Small intestine (tissue), 16 donors: ENCODE data around the gene LILRB3. TPM values are rescaled to one million over a fixed set of nuclear protein-coding genes. Genes with fewer than 3 reads are reported as not detected.
"Not testable (repeated sequence)": the region's sequence is repeated elsewhere in the genome, so short reads cannot be mapped to it uniquely, and the experiment has no call there.

ENCODE experiments used
- DNase-seq, 2 donors: peaks; one replicate each; pipeline versions ENCODE4 v3.0.0 to v3.0.0-alpha.2; 2013
- FAIRE-seq: peaks from 2 replicates; lab custom pipeline; 2012; peaks lifted over from hg19 to GRCh38; lab: Jason Lieb, UNC
- H3K27ac ChIP-seq, 3 donors: one replicate each; pipeline ENCODE4 v1.5.1; 2013; ENCODE audit warnings: low read length in 2 of 3, mild to moderate bottlenecking in 2 of 3, control low read depth in 1 of 3, inconsistent platforms in 1 of 3, low read depth in 1 of 3, moderate library complexity in 1 of 3
- H3K27me3 ChIP-seq, 3 donors: one replicate each; pipeline ENCODE4 v1.6.1; 2013; ENCODE audit warnings: low read length in 3 of 3, inconsistent platforms in 1 of 3; ENCODE audit not compliant: control insufficient read depth in 3 of 3, insufficient read depth in 3 of 3
- H3K36me3 ChIP-seq, 3 donors: one replicate each; pipeline ENCODE4 v1.6.1; 2013; ENCODE audit warnings: low read length in 3 of 3, inconsistent platforms in 1 of 3, low read depth in 1 of 3, mild to moderate bottlenecking in 1 of 3, moderate library complexity in 1 of 3; ENCODE audit not compliant: control insufficient read depth in 3 of 3, insufficient read depth in 2 of 3
- H3K4me1 ChIP-seq, 3 donors: one replicate each; pipeline ENCODE4 v1.6.1; 2013; ENCODE audit warnings: low read length in 2 of 3, inconsistent platforms in 1 of 3, low read depth in 1 of 3, mild to moderate bottlenecking in 1 of 3, moderate library complexity in 1 of 3; ENCODE audit not compliant: control insufficient read depth in 3 of 3, insufficient read depth in 2 of 3
- H3K4me3 ChIP-seq, 3 donors: one replicate each; pipeline ENCODE4 v1.5.1; 2013; ENCODE audit warnings: low read length in 3 of 3, control low read depth in 1 of 3, inconsistent platforms in 1 of 3, low read depth in 1 of 3, mild to moderate bottlenecking in 1 of 3, moderate library complexity in 1 of 3
- H3K9me3 ChIP-seq, 2 donors: one replicate each; pipeline ENCODE4 v1.6.1; 2013; ENCODE audit warnings: low read depth in 1 of 2, low read length in 1 of 2; ENCODE audit not compliant: control insufficient read depth in 2 of 2, insufficient read depth in 1 of 2
- WGBS, 3 donors: extraction: QIAGEN DNeasy Blood & Tissue Kit; methylation state at CpG; one replicate each; pipeline ENCODE4 v1.1.7; 2013; 5-methylcytosine and 5-hydroxymethylcytosine counted together
- long read RNA-seq, 10 donors: transcript quantifications; one replicate each; lab custom pipeline, GENCODE V29; 2026
- polyA plus RNA-seq, 4 donors: library from polyadenylated mRNA; stranded (reverse) in 3 of 4; unstranded in 1 of 4; fragments of 200-250 nt in 3 of 4; fragments of 120-200 nt in 1 of 4; gene quantifications; one replicate each; pipeline versions ENCODE4 v1.2.1 to v1.2.3, GENCODE V29; 2013
- donor health status: healthy with polysubstance abuse.
- donor health status: control.
- donor health status: control.
- donor health status: Bipolar disorder and iron deficiency.
- donor health status: healthy.

Gene LILRB3
- polyA plus RNA-seq: 1 to 10 TPM in 2 of 4 donors, under 1 TPM in 2; 0.45 to 3.6 (median 1.4) TPM
- long read RNA-seq, donor 1, partial matches to known transcripts: 0 of 1 reads
- long read RNA-seq, donor 1, other reads (novel, unspliced or antisense): 0 of 1 reads
- long read RNA-seq, donor 2: 0 reads
- long read RNA-seq, donor 3, partial matches to known transcripts: 0 of 1 reads
- long read RNA-seq, donor 3, other reads (novel, unspliced or antisense): 0 of 1 reads
- long read RNA-seq, donor 4: 0 reads
- long read RNA-seq, donor 5: 0 reads
- long read RNA-seq, donor 6: 0 reads
- long read RNA-seq, donor 7: 0 reads
- long read RNA-seq, donor 8: 0 reads
- long read RNA-seq, donor 9: 0 reads
- long read RNA-seq, donor 10: 0 reads

GRCh38 chr19:54222474-54223276 is at the start of gene LILRB3:
Gene LILRB3, minus strand, starts transcription at chr19:54223007. Its CDS starts 31 bp downstream, at chr19:54222976.
- not testable (repeated sequence) for H3K27me3 ChIP-seq, DNase-seq, H3K36me3 ChIP-seq, H3K4me3 ChIP-seq, H3K4me1 ChIP-seq, H3K27ac ChIP-seq, H3K9me3 ChIP-seq, FAIRE-seq
- 44 to 57% (median 54%) methylated on average over 14 to 16 of the region's 16 CpGs for WGBS, 3 donors

GRCh38 chr19:54272181-54272580 is 49.4 kb upstream of the LILRB3 start:
- not testable (repeated sequence) for H3K4me3 ChIP-seq, H3K27me3 ChIP-seq, H3K36me3 ChIP-seq, H3K4me1 ChIP-seq, H3K27ac ChIP-seq, FAIRE-seq, H3K9me3 ChIP-seq, DNase-seq
- WGBS, 3 donors: 53 to 64% (median 55%) methylated on average over 5 of the region's 5 CpGs

GRCh38 chr19:54271587-54271986 is 48.8 kb upstream of the LILRB3 start:
- H3K36me3 ChIP-seq, H3K4me3 ChIP-seq, FAIRE-seq, DNase-seq, H3K4me1 ChIP-seq, H3K9me3 ChIP-seq, H3K27ac ChIP-seq, H3K27me3 ChIP-seq: not testable (repeated sequence)
- WGBS, 3 donors: 31 to 64% (median 63%) methylated on average over 2 to 4 of the region's 4 CpGs

DNA sequence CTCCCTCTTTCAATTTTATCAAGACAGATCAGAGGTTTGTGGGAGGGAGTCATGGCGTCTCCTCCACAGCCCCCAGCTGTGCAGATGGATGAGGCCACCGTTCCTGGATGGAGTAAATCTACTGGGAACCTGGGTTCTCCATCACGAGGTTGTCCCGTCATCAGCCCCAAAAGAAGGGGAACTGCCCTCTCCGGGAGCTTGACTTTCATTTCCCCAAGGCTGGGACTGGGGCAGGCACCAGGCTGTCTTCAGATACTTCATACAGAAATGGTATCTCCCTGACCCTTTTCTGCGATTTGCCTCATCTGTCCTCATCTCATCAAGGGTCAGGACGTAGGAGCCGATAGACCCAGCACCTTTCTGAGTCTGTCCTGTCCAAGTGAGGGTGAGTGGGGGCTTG is 48.3 kb upstream of the LILRB3 start:
- FAIRE-seq (no peak), DNase-seq (no peak)
- no peaks in the 10 kb centered on the region for H3K27me3 ChIP-seq
- no peak overlapping the region for H3K27ac ChIP-seq
- H3K4me3 ChIP-seq: no peak overlapping the region
- WGBS, 3 donors: 71 to 82% (median 72%) methylated on average over 8 of the region's 8 CpGs
- no peaks in the 10 kb centered on the region for H3K36me3 ChIP-seq
- H3K9me3 ChIP-seq: no peaks in the 10 kb centered on the region
- H3K4me1 ChIP-seq: no peaks in the 10 kb centered on the region

GRCh38 chr19:54268936-54269335 is 46.1 kb upstream of the LILRB3 start:
- Histone ChIP-seq H3K27me3 (no peaks in the 10 kb centered on the region), H3K9me3 (no peaks in the 10 kb centered on the region), H3K27ac (no peak overlapping the region), H3K36me3 (no peaks in the 10 kb centered on the region), H3K4me1 (no peaks in the 10 kb centered on the region), H3K4me3 (no peak overlapping the region)
- FAIRE-seq (no peak), DNase-seq (no peak)
- whole genome bisulfite sequencing, 3 donors: 45 to 66% (median 52%) methylated on average over 2 of the region's 2 CpGs

DNA sequence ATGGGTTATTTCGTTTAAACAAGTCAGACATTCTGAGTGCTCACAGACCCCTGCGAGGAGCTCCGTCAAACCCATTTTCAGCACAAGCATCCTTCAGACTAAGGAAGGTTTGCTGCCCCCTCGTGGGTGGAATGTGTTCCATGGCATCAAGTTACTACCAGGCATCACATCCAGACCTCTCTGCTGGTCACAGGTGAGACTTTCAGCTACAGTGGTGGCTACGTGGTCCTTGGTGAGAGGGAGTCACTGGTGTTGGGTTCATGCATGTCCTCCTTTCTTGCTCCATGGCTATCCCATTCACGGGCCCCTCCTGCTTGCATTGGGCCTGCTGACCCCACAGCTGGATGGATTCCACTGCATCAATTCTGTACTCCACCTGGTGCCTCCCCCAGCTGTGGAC is 43.3 kb upstream of the LILRB3 start:
- Histone ChIP-seq H3K27ac (no peak overlapping the region), H3K9me3 (no peaks in the 10 kb centered on the region), H3K4me3 (no peak overlapping the region), H3K36me3 (no peaks in the 10 kb centered on the region), H3K27me3 (no peaks in the 10 kb centered on the region), H3K4me1 (no peaks in the 10 kb centered on the region)
- FAIRE-seq (no peak), DNase-seq (peak; percentile 61 to 79)
- 3 to 7% (median 6%) methylated on average over 6 of the region's 6 CpGs for WGBS, 3 donors

DNA sequence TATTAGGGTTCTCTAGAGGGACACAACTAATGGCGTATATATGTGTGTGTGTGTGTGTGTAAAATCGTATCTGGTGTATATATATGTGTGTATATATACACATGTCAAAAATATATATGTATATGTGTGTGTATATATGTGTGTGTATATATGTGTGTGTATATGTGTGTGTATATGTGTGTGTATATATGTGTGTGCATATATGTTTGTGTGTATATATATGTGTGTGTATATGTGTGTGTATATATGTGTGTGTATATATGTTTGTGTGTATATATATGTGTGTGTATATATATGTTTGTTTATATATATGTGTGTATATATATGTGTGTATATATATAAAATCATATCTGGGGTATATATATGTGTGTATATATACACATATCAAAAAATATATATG is 39.7 kb upstream of the LILRB3 start:
- no peak overlapping the region for H3K27ac ChIP-seq
- H3K4me1 ChIP-seq: no peaks in the 10 kb centered on the region
- FAIRE-seq: no peak
- 79 to 89% (median 84%) methylated on average over 2 of the region's 2 CpGs for WGBS, 3 donors
- no peak for DNase-seq
- H3K27me3 ChIP-seq: no peaks in the 10 kb centered on the region
- H3K9me3 ChIP-seq: no peaks in the 10 kb centered on the region
- no peaks in the 10 kb centered on the region for H3K36me3 ChIP-seq
- H3K4me3 ChIP-seq: no peak overlapping the region

- H3K36me3 ChIP-seq: no peaks in the 10 kb centered on the region
- no peaks in the 10 kb centered on the region for H3K9me3 ChIP-seq
- H3K27ac ChIP-seq: no peak overlapping the region
- WGBS, 3 donors: 73 to 80% (median 74%) methylated on average over 11 of the region's 11 CpGs
- no peaks in the 10 kb centered on the region for H3K27me3 ChIP-seq
- no peak overlapping the region for H3K4me3 ChIP-seq
- DNase-seq: no peak
- H3K4me1 ChIP-seq: no peaks in the 10 kb centered on the region
- no peak for FAIRE-seq
These were observed 39.3 kb upstream of the LILRB3 start for GRCh38 chr19:54262066-54262465.
